HEK293T (cell line): Measurements from ENCODE around the gene ROR1.

Experiments
- ARNT ChIP-seq: fragments of 450-650 bp; IDR thresholded peaks from 2 replicates; pipeline ENCODE4 v1.6.1; 2017; ENCODE audit warnings: mild to moderate bottlenecking
- FOXM1 ChIP-seq: fragments of 450-650 bp; IDR thresholded peaks from 2 replicates; pipeline ENCODE4 v1.6.1; 2017; ENCODE audit warnings: mild to moderate bottlenecking, borderline replicate concordance
- SUZ12 ChIP-seq: fragments of 450-650 bp; IDR thresholded peaks from 2 replicates; pipeline ENCODE4 v1.6.1; 2016; ENCODE audit warnings: mild to moderate bottlenecking
- TARDBP ChIP-seq: fragments of 450-650 bp; IDR thresholded peaks from 2 replicates; pipeline ENCODE4 v1.6.1; 2016

GRCh38 chr1:64195081-64195395 is 421.2 kb downstream of the ROR1 start:
- TF ChIP-seq TARDBP, result no peak
- TF ChIP-seq FOXM1, result no peak
- TF ChIP-seq ARNT, result no peak
- no peak for TF ChIP-seq SUZ12
